ENCODE measurements around the gene QSOX1. TPM values are rescaled to one million over a fixed set of nuclear protein-coding genes. Genes with fewer than 3 reads are reported as not detected.

QSOX1 gene
- total and polyA plus RNA-seq, 2 donors (not counting 3 experiments of a cell fraction or from before 2014, with no cell fraction given), result 256 to 415 TPM

GRCh38 chr1:180194546-180195207 lies 40.0 kb downstream of the QSOX1 start:
- FAIRE-seq (no peak), DNase-seq (ENCODE audit: low read depth, low spot score) (no peak)
- Histone ChIP-seq H3K4me1 (ENCODE audit: control insufficient read depth, extremely low read depth, insufficient read depth, low read length) (no peaks in the 10 kb centered on the region), H3K27ac (ENCODE audit: insufficient read depth, low read depth, low read length) (no peak overlapping the region), H3K36me3 (ENCODE audit: control insufficient read depth in 2 of 2, extremely low read depth in 1 of 2, insufficient read depth in 2 of 2, low read length in 2 of 2) (peaks cover 2 to 33% of the 10 kb centered on the region in 2 experiments), H3K79me2 (ENCODE audit: control insufficient read depth, insufficient read depth, low read length) (no peaks in the 10 kb centered on the region), H3K9me1 (replicated peaks; ENCODE audit: control insufficient read depth, extremely low read depth, insufficient read depth, low read length) (no peaks in the 10 kb centered on the region), H3K27me3 (ENCODE audit: control insufficient read depth in 2 of 2, insufficient read depth in 2 of 2, low read length in 2 of 2) (no peaks in the 10 kb centered on the region), H3K9ac (replicated peaks; ENCODE audit: extremely low read depth, insufficient read depth, low read length) (no peak overlapping the region), H3K9me3 (replicated peaks; ENCODE audit: control insufficient read depth, insufficient read depth, low read length) (no peaks in the 10 kb centered on the region), H3K4me2 (ENCODE audit: insufficient read depth, low read length) (no peak overlapping the region), H4K20me1 (replicated peaks; ENCODE audit: control insufficient read depth, extremely low read depth, insufficient read depth, low read length) (no peaks in the 10 kb centered on the region), H3K4me3 (replicated peaks in 1 of 3; ENCODE audit: insufficient read depth in 1 of 3, low read depth in 1 of 3, low read length in 3 of 3) (no peak overlapping the region), H2AFZ (ENCODE audit: low read depth, low read length) (no peak overlapping the region)
- TF ChIP-seq MYC (IDR thresholded peaks at IDR 0.05; ENCODE audit: low read depth, low read length), result no peak
- TF ChIP-seq CTCF (IDR thresholded peaks at IDR 0.05; ENCODE audit: extremely low read depth in 1 of 2, insufficient read depth in 1 of 2, low read depth in 1 of 2, low read length in 2 of 2), result no peak
- no peak for TF ChIP-seq EZH2 (IDR thresholded peaks at IDR 0.05; ENCODE audit: borderline replicate concordance, low read depth, low read length, severe bottlenecking)
- ChIA-PET POLR2A (no interaction called here), CTCF (interaction anchor here (1.2 kb wide), 1 partner anchor 222 kb away, joined by 5 read pairs; no protein-coding TSS in a partner anchor)
- dilution Hi-C loops (cut with MboI; ENCODE audit: extremely low pct_ligation_motif_present, low sequenced_read_pairs), result no loop called here
- no TSS peak for BruUV-seq (replicated peaks)
- intact Hi-C loops (cut with micrococcal nuclease), result no loop called here

- dilution Hi-C loops (cut with MboI; ENCODE audit: extremely low pct_ligation_motif_present, low sequenced_read_pairs), result no loop called here
- H3K27me3 ChIP-seq (ENCODE audit: control insufficient read depth in 2 of 2, insufficient read depth in 2 of 2, low read length in 2 of 2), result no peaks in the 10 kb centered on the region
- H2AFZ ChIP-seq (ENCODE audit: low read depth, low read length), result no peak overlapping the region
- intact Hi-C loops (cut with micrococcal nuclease), result no loop called here
- no peak overlapping the region for H3K9ac ChIP-seq (replicated peaks; ENCODE audit: extremely low read depth, insufficient read depth, low read length)
- no TSS peak for BruUV-seq (replicated peaks)
- ChIA-PET POLR2A (no interaction called here), CTCF (interaction anchor here (1.2 kb wide), 1 partner anchor 221 kb away, joined by 5 read pairs; no protein-coding TSS in a partner anchor)
- H4K20me1 ChIP-seq (replicated peaks; ENCODE audit: control insufficient read depth, extremely low read depth, insufficient read depth, low read length), result no peaks in the 10 kb centered on the region
- H3K9me3 ChIP-seq (replicated peaks; ENCODE audit: control insufficient read depth, insufficient read depth, low read length), result no peaks in the 10 kb centered on the region
- FAIRE-seq (no peak), DNase-seq (ENCODE audit: low read depth, low spot score) (no peak)
- H3K79me2 ChIP-seq (ENCODE audit: control insufficient read depth, insufficient read depth, low read length), result no peaks in the 10 kb centered on the region
- H3K27ac ChIP-seq (ENCODE audit: insufficient read depth, low read depth, low read length), result no peak overlapping the region
- peaks cover 0 to 28% of the 10 kb centered on the region in 2 experiments for H3K36me3 ChIP-seq (ENCODE audit: control insufficient read depth in 2 of 2, extremely low read depth in 1 of 2, insufficient read depth in 2 of 2, low read length in 2 of 2)
- no peak overlapping the region for H3K4me2 ChIP-seq (ENCODE audit: insufficient read depth, low read length)
- no peak for TF ChIP-seq POLR2A (IDR thresholded peaks at IDR 0.05; ENCODE audit: low read depth, low read length)
- TF ChIP-seq MYC (IDR thresholded peaks at IDR 0.05; ENCODE audit: low read depth, low read length), result no peak
- no peak for TF ChIP-seq EZH2 (IDR thresholded peaks at IDR 0.05; ENCODE audit: borderline replicate concordance, low read depth, low read length, severe bottlenecking)
- no peak for TF ChIP-seq POLR2AphosphoS5 (IDR thresholded peaks at IDR 0.05; ENCODE audit: insufficient read depth, low read depth, low read length)
- no peak for TF ChIP-seq JUN (IDR thresholded peaks at IDR 0.05; ENCODE audit: borderline replicate concordance, insufficient read depth, insufficient read length, low read depth)
- no peak for TF ChIP-seq FOS (IDR thresholded peaks at IDR 0.05; ENCODE audit: borderline replicate concordance, insufficient read depth, low read length)
- no peak for TF ChIP-seq CTCF (IDR thresholded peaks at IDR 0.05; ENCODE audit: extremely low read depth in 1 of 2, insufficient read depth in 1 of 2, low read depth in 1 of 2, low read length in 2 of 2)
- no peak for TF ChIP-seq MAX (IDR thresholded peaks at IDR 0.05; ENCODE audit: insufficient read depth, insufficient read length)
- TF ChIP-seq GATA2 (IDR thresholded peaks at IDR 0.05; ENCODE audit: insufficient read depth, insufficient read length, low read depth, low read length), result no peak
- H3K9me1 ChIP-seq (replicated peaks; ENCODE audit: control insufficient read depth, extremely low read depth, insufficient read depth, low read length), result no peaks in the 10 kb centered on the region
- no peaks in the 10 kb centered on the region for H3K4me1 ChIP-seq (ENCODE audit: control insufficient read depth, extremely low read depth, insufficient read depth, low read length)
- no peak overlapping the region for H3K4me3 ChIP-seq (replicated peaks in 1 of 3; ENCODE audit: insufficient read depth in 1 of 3, low read depth in 1 of 3, low read length in 3 of 3)
Observed at GRCh38 chr1:180195401-180195800, 40.7 kb downstream of the QSOX1 start.

Measured in endothelial cell of umbilical vein (primary cell).